ENCODE measurements around the gene GLT8D2. TPM values are rescaled to one million over a fixed set of nuclear protein-coding genes. Genes with fewer than 3 reads are reported as not detected.
A peak's percentile ranks its signal among the peaks of the same experiment; 100 is the strongest.

The GLT8D2 gene, protein sequence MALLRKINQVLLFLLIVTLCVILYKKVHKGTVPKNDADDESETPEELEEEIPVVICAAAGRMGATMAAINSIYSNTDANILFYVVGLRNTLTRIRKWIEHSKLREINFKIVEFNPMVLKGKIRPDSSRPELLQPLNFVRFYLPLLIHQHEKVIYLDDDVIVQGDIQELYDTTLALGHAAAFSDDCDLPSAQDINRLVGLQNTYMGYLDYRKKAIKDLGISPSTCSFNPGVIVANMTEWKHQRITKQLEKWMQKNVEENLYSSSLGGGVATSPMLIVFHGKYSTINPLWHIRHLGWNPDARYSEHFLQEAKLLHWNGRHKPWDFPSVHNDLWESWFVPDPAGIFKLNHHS
- total RNA-seq (2021) (0.61 TPM in 1 of 2 replicates, not detected in the other), Bru-seq, nascent RNA (percentile 22 among the genes with signal in this experiment), BruChase-seq, experiment 1, labeled RNA remaining after a 2-hour chase (percentile 19 among the genes with signal in this experiment), BruChase-seq, experiment 2, labeled RNA remaining after a 6-hour chase (percentile 16 among the genes with signal in this experiment)
- long read RNA-seq, partial matches to known transcripts = 1 of 3 reads
- long read RNA-seq, other reads (novel, unspliced or antisense) = 2 of 3 reads

DNA sequence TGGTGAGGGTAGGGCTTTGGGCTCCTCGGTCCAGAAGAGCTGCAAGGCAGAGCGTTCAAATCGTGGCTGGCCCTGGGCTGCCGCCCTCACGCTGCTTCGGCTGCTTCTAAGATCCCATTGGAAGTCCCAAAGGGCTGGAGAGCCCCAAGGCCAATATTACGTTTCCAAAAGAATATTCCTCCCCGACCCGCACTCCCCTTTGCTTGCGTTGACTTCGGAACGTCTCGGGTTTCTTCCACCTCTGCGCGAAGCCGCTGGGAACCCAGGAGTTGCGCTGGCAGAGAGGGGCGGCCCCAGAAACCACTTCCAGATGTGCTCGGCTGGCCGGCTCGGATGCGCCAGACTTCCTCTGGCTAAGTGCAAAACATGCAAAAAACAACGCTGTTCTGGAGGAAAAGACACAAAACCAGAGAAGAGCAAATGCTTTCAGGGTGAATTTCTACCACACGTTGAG, at the start of gene GLT8D2:
GLT8D2 (minus strand) TSS at position 285 of the 454 bp plus-strand sequence. CDS start 30,539 bp downstream, outside the sequence.
- no TSS peak for BruUV-seq (replicated peaks)
- Histone ChIP-seq H3K4me1 (ENCODE audit: insufficient read depth, low read length, poor library complexity, severe bottlenecking) (peaks cover 5% of the 10 kb centered on the region), H3K9me3 (ENCODE audit: low read depth, low read length, poor library complexity, severe bottlenecking) (no peaks in the 10 kb centered on the region), H3K27me3 (replicated peaks; ENCODE audit: insufficient read depth, low read depth, low read length, poor library complexity) (peaks cover 6% of the 10 kb centered on the region), H3K36me3 (ENCODE audit: insufficient read depth, low read length, poor library complexity, severe bottlenecking) (no peaks in the 10 kb centered on the region), H3K27ac (ENCODE audit: low read depth, low read length, poor library complexity, severe bottlenecking) (no peak within 1 kb of the TSS), H3K4me3 (ENCODE audit: low read depth, low read length, poor library complexity, severe bottlenecking) (peak within 1 kb of the TSS; percentile 36)
- peak; percentile 60 for DNase-seq (ENCODE audit: low spot score)
- ChIA-PET POLR2A (ENCODE audit: low non-redundant PET) (no interaction called here), CTCF (no interaction called here)
- TF ChIP-seq, protein P1, sequence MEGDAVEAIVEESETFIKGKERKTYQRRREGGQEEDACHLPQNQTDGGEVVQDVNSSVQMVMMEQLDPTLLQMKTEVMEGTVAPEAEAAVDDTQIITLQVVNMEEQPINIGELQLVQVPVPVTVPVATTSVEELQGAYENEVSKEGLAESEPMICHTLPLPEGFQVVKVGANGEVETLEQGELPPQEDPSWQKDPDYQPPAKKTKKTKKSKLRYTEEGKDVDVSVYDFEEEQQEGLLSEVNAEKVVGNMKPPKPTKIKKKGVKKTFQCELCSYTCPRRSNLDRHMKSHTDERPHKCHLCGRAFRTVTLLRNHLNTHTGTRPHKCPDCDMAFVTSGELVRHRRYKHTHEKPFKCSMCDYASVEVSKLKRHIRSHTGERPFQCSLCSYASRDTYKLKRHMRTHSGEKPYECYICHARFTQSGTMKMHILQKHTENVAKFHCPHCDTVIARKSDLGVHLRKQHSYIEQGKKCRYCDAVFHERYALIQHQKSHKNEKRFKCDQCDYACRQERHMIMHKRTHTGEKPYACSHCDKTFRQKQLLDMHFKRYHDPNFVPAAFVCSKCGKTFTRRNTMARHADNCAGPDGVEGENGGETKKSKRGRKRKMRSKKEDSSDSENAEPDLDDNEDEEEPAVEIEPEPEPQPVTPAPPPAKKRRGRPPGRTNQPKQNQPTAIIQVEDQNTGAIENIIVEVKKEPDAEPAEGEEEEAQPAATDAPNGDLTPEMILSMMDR (conservative IDR thresholded peaks at IDR 0.05; ENCODE audit: low read depth, low read length) = no peak
- TF ChIP-seq EZH2 (IDR thresholded peaks at IDR 0.05; ENCODE audit: borderline replicate concordance, low read depth, low read length, poor library complexity, severe bottlenecking) = no peak
- intact Hi-C loops (cut with micrococcal nuclease; ENCODE audit: unreplicated experiment) = no loop called here

DNA sequence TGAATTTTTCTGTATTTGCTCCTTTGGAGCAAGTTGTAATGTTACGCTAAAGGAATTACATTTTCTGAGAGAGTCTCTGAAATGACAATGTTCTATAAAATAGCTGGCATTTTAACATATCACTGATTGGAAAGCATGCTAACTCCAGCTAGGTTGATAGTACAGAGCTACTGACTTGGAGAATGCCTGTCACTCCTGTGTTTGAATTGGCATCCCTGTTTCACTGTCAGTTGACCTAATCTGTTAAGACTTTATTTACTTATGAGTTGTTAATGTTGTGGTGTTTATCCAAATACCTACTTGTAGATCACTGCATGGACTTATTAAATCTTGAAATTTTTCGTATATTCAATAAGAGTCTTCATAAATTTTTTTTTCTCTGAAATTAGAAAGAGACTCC, 48.0 kb upstream of the GLT8D2 start:
- Histone ChIP-seq H3K4me1 (ENCODE audit: insufficient read depth, low read length, poor library complexity, severe bottlenecking) (no peaks in the 10 kb centered on the region), H3K36me3 (ENCODE audit: insufficient read depth, low read length, poor library complexity, severe bottlenecking) (peaks cover 15% of the 10 kb centered on the region), H3K4me3 (ENCODE audit: low read depth, low read length, poor library complexity, severe bottlenecking) (no peak overlapping the region), H3K27ac (ENCODE audit: low read depth, low read length, poor library complexity, severe bottlenecking) (no peak overlapping the region), H3K27me3 (replicated peaks; ENCODE audit: insufficient read depth, low read depth, low read length, poor library complexity) (no peaks in the 10 kb centered on the region), H3K9me3 (ENCODE audit: low read depth, low read length, poor library complexity, severe bottlenecking) (no peaks in the 10 kb centered on the region)
- intact Hi-C loops (cut with micrococcal nuclease; ENCODE audit: unreplicated experiment) = no loop called here
- CTCF ChIA-PET = no interaction called here
- TF ChIP-seq EZH2 (IDR thresholded peaks at IDR 0.05; ENCODE audit: borderline replicate concordance, low read depth, low read length, poor library complexity, severe bottlenecking) = no peak
- TF ChIP-seq, protein P1 (conservative IDR thresholded peaks at IDR 0.05; ENCODE audit: low read depth, low read length) = no peak
- no TSS peak for BruUV-seq (replicated peaks)
- POLR2A ChIA-PET (ENCODE audit: low non-redundant PET) = no interaction called here
- DNase-seq (ENCODE audit: low spot score) = no peak

DNA sequence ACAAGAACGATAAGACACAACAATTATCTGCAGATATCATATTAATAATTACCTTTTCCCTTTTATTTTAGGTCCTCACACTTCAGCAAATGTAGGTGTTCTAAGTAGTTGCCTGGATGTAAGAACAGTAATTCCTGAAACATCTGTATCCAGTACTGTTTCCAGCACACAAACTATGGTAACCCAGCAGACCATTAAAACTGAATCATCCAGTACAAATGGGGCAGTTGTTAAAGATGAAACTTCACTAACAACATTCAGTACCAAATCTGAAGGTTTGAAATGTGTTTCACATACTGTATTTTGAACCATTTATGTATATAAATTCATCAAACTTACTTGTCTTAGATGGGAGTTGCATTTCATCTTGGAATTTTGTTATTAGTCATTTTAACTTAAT, 45.3 kb upstream of the GLT8D2 start:
- no peaks in the 10 kb centered on the region for H3K4me1 ChIP-seq (ENCODE audit: insufficient read depth, low read length, poor library complexity, severe bottlenecking)

More for the DNA sequence above, 45.3 kb upstream of the GLT8D2 start:
- Histone ChIP-seq H3K9me3 (ENCODE audit: low read depth, low read length, poor library complexity, severe bottlenecking) (no peaks in the 10 kb centered on the region), H3K4me3 (ENCODE audit: low read depth, low read length, poor library complexity, severe bottlenecking) (no peak overlapping the region), H3K27me3 (replicated peaks; ENCODE audit: insufficient read depth, low read depth, low read length, poor library complexity) (no peaks in the 10 kb centered on the region), H3K36me3 (ENCODE audit: insufficient read depth, low read length, poor library complexity, severe bottlenecking) (peaks cover 15% of the 10 kb centered on the region), H3K27ac (ENCODE audit: low read depth, low read length, poor library complexity, severe bottlenecking) (no peak overlapping the region)
- no peak for TF ChIP-seq EZH2 (IDR thresholded peaks at IDR 0.05; ENCODE audit: borderline replicate concordance, low read depth, low read length, poor library complexity, severe bottlenecking)
- TF ChIP-seq, protein P1 (conservative IDR thresholded peaks at IDR 0.05; ENCODE audit: low read depth, low read length) = no peak
- no TSS peak for BruUV-seq (replicated peaks)
- intact Hi-C loops (cut with micrococcal nuclease; ENCODE audit: unreplicated experiment) = no loop called here
- no peak for DNase-seq (ENCODE audit: low spot score)
- CTCF ChIA-PET = no interaction called here
- POLR2A ChIA-PET (ENCODE audit: low non-redundant PET) = no interaction called here

All from A673 (cell line).